A549 (cell line): ENCODE measurements around the gene PPP2R5B.

Source experiments
- CTCF ChIP-seq: fragments of >200 bp; sonication (Bioruptor Twin); formaldehyde crosslinking; IDR thresholded peaks from 3 replicates; pipeline ENCODE4 v1.5.1; 2016
- PHF8 ChIP-seq: fragments of 200-600 bp; sonication (generic); IDR thresholded peaks from 2 replicates; pipeline ENCODE4 v1.6.1; 2016; ENCODE audit warnings: low read depth, mild to moderate bottlenecking, antibody characterized with exemption, moderate library complexity, borderline replicate concordance

- no peak for TF ChIP-seq CTCF
- no peak for TF ChIP-seq PHF8
These were observed 9.6 kb downstream of the PPP2R5B start for GRCh38 chr11:64933935-64934681.
